Measurements from ENCODE around the gene DCLRE1B.

The DCLRE1B gene

DNA sequence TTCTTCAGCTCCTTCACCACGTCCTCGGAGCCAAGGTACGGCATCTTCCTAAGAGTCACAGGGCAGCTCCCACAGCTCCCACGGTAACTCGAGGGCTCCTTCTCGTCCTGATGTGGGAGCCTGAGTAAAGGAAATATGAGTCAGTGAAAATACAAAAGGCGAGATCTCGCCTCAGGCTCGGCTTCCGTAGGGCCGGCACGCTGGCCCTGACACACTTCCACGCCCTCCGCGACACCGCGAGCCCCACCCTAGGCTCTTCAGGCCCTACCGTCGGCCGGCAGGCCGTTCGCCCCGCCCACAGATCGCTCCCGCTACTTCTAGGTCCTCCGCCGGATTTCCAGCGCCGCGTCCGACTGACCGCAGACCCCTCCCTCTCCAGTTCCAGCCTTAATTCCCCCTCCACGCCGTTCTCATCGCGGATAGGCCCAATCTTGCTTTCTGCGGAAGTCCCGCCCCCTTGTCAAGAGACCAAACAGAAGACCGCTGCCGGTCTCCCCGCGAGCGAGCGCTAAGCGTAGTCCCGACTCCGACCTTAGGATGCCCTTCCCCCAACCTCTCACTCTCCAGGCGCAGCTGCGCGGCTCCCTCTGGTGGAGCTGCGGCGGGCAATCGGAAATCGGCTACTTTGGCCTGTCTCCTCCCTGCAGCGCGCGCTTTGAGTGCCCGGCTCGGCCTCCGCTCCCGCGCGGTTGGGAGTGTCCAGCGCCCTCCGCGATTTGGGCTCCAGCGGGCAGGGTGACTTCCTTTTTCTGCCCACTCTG, at the start of gene DCLRE1B, which contains the start of gene AP4B1:
DCLRE1B (plus strand) TSS at position 653 of the 761 bp plus-strand sequence. CDS start 261 bp downstream, outside the sequence.
AP4B1 (minus strand) TSS at position 126 of the 761 bp plus-strand sequence; CDS start at position 44, 82 bp downstream.
- peak; percentile 99 for DNase-seq

DNA sequence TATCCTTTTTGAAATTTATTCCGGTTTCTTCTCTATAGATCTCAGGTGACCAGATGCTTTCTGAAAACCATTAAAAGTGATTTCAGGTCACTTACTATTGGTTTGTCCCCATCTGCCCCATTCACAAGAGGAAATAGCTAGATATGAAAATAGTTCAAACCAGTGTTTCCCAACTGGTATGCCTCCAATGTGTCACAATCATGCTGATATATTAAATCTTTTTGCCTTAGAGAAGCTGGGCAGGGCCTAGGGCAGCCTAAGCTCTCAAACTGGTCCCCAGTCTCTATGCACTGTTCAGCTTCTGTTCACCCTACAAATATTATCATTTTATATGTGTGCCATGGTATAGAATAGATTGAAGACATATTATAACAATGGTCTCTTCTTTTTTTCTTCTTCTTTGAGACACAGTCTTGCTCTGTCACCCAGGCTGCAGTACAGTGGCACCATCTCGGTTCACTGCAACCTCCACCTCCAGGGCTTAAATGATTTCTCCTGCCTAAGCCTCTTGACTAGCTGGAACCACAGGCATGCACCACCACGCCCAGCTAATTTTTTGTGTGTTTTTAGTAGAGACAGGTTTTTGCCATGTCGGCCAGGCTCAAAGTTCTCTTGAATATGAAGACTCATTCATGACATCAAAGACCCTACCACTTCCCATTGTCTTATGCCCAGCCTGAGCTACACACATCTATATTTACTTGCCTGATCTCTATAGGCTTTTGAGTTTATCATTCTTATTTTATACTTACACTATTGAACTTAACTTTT, 49.3 kb upstream of the DCLRE1B start:
- no peak for DNase-seq

DNA sequence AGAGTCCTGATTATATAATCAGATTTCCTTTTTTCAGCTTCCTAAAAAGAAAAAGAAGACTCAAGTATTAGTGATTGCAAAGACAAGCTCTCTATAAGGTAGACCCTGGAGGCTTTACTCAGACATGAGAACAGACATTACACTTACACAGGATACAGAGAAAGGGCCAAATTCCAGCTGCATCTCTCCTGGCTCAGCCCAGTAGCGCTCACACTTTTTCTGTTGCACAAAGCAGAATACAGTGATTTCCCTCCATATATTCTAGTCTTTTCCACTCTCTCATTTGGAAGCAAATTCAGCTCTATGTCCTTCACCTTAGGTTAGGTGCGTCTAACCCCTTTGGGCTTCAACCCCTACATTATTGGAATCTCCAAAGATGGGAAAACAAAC, 48.7 kb upstream of the DCLRE1B start:
- no peak for DNase-seq

DNA sequence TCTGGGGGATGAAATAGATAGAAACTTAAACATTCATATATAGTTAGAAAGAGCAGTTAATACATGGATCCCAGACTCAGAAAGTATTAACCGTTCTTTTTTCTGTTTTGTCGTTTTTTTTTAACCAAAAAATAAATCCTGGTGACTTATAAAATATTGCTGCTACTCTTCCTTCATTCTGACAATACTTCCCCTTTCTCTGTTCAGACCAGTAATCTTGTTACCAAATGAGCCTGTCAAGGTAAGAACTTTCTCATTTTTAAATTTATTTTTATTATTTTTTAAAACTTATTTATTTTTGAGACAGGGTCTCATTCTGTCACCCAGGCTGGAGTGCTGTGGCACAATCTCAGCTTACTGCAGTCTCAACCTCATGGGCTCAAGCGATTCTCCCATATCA, 47.4 kb upstream of the DCLRE1B start:
- DNase-seq: no peak

DNA sequence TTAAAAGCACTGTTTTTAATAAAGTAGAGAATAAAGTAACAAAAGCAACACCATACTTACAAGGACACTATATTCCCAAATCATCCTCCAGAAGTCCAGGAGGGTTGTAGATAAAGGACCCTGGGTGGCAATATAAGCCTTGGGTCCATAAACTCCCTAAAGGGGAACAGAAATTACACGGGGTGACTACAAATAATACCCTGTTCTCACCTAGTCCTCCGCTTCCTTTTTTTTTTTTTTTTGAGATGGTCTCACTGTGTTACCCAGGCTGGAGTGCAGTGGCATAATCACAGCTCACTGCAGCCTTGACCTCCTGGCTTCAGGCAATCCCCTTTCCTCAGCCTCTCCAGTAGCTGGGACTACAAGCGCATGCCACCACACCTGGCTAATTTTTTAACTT, 46.7 kb upstream of the DCLRE1B start:
- no peak for DNase-seq

DNA sequence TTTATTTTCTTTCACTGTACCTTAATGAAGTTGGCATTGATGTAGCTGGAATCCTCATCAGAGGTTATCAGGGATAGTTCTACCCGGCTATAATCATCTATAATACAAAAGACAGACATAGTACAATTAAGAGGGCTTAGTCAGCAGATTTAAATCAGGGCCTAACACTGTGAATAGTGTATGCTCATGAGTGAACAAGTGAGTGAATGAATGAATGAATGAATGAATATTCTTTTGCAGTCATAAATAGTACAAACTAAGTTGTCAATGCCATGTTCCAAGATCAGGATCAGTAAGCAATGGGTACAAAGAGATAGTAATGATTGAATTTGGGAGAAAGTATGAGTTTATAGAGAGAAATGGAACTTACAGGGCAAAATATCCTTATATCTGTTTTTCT, 46.1 kb upstream of the DCLRE1B start:
- no peak for DNase-seq

DNA sequence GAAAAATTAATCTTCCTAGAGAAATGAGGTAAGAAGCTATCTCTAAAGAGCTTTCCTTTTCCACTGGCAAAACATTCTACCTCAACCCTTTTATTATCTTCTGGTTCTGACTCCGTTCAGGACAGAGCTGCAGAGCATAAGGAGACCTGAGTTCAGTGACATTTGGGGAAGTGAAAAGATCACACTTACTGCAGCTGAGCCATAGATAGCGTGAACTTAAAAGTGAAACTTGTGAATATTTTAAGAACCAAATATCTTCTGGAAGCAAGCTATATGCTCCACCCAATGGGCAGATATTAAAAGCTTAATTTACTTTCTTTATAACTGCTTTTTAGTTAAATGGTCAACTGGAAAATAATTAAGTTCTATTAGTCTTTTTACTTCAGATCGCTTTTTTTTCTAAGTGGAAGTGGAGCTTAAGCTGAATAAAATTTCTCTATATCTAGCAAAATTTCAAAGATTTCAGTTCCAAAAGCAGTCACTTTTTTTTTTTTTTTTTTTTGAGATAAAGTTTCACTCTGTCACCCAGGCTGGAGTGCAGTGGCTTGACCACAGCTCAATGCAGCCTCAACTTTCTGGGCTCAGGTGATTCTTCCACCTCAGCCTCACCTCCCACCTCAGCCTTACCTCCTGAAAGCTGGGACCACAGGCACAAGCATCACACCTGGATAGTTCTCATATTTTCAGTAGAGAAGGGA, 45.5 kb upstream of the DCLRE1B start:
- peak; percentile 27 for DNase-seq

DNA sequence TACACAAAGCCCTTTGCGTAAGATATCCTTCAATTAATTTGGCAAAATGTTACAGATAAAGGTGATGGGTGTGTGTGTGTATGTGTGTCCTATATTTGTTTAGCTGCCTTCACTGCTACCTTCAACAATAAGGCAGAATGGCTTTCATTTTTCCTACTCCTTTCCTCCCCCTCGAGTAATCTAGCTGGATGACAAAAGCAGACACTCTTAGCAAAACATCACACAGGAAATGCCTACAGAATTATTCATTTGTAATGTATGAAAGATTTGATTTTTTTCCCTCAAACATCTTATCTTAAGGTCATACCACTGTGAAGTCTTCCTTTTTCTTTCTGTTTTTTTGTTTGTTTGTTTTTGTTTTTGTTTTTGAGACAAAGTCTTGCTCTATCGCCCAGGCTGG, 44.2 kb upstream of the DCLRE1B start:
- DNase-seq: no peak

DNA sequence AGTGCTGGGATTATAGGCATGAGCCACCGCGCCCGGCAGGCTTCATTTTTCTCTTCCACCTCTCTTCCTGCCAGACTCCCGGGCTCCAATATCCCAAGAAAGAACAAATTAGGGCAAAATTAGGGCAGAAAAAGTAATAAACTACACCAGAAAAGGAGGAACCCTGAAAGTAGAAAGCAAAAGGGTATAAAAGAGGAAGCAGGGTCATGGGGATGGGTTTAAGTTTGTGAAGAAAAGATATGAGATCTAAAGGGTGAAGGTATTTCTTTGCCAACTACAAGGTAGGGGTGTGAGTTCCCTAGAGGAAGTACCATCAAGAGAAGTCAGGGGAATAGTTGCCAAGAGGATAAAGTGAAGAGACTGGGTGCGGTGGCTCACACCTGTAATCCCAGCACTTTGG, 43.5 kb upstream of the DCLRE1B start:
- DNase-seq: no peak

DNA sequence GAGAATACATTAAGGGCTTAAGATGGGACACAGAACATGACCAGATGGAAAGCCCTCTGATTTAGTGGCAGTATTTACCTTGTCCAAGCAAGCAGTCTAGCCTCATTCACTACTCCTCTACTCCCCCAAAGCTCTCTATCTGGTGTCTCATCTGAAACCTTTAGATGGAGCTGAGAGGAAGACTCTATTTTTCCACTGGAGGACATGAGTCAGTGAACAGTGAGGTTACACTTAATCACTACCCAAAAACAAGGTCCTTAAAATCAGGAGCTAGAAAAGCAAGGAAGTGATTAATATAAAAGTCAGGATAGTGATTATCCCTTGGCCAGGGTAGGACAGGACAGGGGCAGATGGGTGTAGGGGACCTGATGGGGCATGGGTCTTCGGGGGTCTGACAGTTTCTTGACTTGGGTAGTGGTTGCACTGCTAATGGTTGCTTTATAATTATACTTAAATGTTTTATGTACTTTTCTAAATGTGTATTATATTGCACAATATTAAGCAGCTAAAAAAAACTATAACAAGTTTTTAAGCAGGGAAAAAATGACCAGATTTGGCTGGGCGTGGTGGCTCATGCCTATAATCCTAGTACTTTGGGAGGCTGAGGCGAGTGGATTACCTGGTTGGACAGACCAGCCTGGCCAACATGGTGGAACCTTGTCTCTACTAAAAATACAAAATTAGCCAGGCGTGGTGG, 36.6 kb upstream of the DCLRE1B start:
- no peak for DNase-seq

DNA sequence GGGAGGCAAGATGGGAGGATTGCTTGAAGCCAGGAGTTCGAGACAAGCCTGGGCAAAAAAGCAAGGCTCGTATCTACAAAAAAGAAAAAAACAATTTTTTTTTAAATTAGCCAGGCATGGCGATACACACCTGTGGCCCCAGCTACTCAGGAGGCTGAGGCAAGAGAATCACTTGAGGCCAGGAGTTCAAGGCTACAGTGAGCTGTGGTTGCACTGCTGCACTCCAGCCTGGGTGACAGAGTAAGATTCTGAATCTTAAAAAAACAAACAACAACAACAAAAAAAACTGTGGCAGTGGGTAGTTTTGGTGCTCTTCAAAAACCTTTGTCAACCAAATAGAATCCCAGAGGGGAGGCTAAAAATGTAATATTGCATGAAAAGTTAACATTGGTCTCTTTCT, 34.3 kb upstream of the DCLRE1B start:
- DNase-seq: peak; percentile 43

DNA sequence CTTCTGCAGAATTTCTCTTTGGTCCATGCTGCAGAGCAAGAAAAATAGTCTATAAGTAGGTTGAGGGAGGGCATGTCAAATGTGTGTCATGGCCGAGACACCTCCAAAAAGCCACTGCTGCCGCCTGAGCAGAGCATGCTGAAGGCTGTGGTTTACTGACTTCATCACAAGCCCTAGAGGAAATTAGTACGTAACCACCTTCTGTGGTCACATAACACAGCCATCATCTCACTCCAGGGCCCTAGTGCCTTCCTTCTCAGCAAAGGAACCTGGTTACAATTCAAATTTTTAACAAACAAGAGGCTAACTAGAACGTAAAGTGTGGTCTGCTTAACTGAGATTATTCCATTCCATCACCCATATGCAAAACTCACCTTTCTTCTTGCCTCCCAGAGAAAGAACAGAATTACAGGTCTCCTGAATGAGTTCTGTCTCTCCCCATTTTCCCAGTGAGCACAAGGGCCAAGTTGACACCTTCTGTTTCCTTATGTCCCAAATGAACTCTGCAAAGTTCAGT, 33.5 kb upstream of the DCLRE1B start, which contains the start of gene PTPN22:
PTPN22 (minus strand) TSS at position 116 of the 517 bp plus-strand sequence.
- DNase-seq: peak; percentile 90

DNA sequence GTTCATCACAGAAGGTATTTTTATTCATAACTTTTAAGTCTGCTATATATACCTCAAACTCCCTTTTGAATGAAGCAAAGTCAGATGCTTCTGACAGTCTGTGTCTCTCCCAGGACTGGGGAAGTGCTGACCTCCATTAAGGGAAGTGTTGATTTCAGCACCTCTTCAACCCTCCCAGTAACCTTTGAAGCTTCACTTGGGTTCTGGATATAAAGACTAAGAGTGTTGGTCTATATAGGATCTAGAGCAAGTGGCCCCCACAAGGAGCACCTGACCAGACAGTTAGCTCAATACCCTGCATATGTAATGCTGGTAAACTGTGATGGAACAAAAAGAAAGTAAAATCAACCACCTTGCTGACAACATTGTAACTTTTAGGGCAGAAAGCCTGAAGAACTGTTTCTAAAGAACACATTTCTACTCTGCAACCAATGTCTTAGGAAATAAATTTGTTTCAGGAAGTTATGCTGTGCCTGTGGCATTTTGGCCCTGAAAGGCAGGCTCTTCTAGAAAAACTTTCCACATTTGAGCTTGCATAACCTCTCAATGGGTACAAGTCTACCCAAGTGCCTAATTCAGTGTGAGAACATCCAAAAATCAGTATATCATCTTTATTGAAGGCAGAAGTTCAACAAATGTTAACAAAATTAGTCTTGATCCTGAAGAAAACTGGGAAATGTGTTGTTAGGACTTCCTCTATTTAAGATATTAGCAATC, 32.7 kb upstream of the DCLRE1B start:
- peak; percentile 42 for DNase-seq

DNA sequence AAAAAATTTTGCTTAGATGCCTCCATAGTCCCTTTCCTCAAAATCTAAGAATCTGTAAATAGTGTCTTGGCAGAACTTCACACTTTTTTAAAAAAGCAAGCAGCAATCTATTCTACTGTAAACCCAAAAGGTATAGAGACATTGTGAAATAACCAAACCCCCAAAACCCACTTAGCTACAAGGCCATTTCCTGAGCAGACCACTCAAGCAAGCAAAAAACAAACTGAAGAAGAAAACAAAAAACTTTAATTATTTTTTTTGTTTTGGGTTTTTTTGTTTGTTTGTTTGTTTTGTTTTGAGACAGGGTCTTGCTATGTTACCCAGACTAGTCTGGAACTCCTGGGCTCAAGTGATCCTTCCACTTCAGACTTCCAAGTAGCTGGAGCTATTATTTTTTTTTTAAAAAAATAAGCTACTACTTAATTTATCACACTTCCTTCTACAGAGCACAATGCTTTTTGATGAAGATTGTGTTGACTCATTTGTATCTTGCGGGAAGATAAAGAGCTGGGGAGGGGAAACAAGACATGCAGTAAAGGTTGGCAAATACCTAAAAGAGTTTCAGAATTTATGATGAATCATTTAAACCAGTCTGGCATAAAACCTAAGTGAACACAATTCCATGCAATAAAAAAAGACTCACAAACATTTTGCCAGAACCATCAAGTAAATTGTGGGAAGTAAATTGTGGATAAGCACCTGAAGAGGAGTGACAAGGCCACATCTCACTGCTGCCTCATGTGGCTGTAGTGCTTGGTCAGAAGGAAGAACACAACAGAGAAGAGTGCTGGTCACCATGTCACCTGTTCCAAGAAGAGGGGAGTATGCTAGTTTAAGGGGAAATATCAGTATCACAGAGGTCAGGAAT, 30.9 kb upstream of the DCLRE1B start:
- DNase-seq: peak; percentile 46

DNA sequence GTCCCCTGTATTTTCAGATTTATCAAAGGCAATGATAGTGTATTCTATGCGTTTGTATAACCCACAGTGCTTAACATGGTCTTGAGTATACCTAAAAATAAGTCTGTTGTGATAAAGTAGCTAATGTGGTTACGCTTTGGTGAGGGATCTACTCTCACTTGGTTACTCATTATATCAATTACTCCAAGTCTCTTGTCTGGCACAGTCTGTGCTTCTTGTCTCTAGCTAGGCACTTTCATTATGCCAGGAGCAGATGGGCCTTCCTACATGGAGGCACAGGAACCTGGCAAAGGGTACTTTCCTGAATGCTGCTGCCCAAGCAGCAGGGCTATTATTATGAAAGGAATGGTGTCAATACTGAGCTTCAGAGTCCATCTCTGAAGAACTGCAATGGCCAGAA, 29.4 kb upstream of the DCLRE1B start:
- no peak for DNase-seq

DNA sequence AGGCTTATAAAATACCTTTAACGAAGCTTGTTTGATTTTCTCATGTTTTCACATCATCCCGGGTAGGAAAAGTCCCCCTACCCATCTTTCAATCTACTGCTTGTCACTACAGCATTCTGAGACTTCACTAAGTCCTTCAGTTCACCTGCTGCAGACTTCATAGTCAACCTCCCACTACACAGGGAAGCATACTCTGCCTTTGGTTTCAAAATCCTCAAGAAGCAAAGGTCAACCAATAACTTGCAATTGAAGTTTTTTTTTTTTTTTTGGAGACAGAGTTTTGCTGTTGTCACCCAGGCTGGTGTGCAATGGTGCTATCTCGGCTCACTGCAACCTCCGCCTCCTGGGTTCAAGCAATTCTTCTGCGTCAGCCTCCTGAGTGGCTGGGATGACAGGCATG, 28.9 kb upstream of the DCLRE1B start:
- no peak for DNase-seq

DNA sequence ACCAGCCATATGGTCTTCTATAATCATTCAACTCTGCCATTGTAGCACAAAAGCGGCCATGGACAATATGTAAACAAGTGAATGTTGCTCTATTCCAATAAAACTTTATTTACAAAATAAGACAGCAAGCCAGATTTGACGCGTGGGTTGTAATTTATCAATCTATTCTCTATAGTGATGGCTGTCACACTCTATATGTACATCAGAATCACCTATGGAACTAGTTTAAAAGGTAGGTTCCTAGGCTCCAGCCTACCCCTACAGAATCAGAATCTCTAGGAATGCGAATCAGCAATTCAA, 25.4 kb upstream of the DCLRE1B start:
- DNase-seq: no peak

DNA sequence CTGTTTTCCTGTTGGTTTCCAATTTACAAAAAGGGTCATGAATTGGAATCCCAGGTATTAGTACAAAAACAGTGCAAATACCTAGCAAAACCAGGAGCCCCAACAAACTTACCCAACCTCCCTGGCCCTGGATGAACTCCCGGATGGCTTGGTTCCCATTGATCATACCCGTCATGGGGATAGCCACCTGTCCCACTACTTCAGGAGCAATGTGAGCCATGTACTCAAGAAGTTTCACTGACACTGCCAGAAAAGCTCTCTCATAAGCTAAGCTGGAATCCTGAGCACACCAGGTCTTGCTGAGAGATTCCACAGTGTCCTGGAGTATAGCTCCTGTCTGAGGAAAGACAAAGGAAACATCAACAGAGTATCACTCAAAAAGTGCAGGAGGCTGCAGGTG, 23.5 kb upstream of the DCLRE1B start:
- no peak for DNase-seq

DNA sequence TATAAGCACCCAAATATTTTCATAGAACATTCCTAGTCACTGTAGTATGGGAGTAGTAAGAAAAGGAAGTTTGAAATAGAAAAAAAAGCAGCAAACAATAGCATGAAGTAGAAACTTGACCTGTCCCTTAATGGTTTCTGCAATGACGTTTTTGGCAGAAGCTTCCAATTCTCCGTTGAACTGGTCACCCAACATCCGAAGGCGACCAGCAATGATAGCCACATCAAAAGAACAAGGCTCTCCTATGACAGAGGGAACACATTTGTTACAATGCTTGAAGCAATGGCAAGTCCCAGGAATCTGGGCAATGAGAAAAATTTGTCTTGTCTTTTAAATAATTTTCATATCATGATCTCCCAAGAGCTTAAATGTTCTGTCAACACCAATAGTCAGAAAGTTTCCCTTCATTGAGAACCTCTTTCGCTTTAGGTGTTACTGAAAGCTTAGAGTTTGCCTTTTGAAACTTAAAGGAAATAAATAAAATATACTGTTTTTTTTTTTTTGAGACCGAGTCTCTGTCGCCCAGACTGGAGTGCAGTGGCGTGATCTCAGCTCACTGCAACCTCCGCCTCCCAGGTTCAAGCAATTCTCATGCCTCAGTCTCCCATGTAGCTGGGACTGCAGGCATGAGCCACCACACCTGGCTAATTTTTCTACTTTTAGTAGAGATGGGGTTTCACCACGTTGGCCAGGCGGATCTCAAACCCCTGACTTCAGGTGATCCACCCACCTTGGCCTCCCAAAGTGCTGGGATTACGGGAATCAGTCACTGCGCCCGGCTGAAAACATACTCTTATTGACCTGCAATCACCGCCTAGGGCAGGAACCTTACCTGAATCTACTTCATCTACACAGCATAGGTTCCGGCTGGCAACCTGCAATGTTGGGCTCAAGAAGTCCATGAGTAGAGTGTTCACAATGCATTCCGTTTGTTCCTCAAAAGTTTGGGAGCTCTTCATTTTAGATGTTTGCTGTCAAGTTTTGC, 18.4 kb upstream of the DCLRE1B start:
- DNase-seq: no peak
